Measurements from ENCODE around the gene NIP7.
"Not testable (repeated sequence)": the region's sequence is repeated elsewhere in the genome, so short reads cannot be mapped to it uniquely, and the experiment has no call there.

Gene NIP7

GRCh38 chr16:69339289-69340094, at the start of gene NIP7, which contains the start of gene COG8:
NIP7 (plus strand) TSS chr16:69339772; CDS start chr16:69339830, 58 bp downstream.
COG8 (minus strand) TSS chr16:69339564; CDS start chr16:69339552, 12 bp downstream.
- DNase-seq = peak; percentile 98

- DNase-seq = not testable (repeated sequence)
Measured at GRCh38 chr16:69291657-69292056, 47.9 kb upstream of the NIP7 start.

- DNase-seq = no peak
Measured at GRCh38 chr16:69293401-69293800, 46.2 kb upstream of the NIP7 start.

- DNase-seq = no peak
Measured at GRCh38 chr16:69294051-69294450, 45.5 kb upstream of the NIP7 start.

- not testable (repeated sequence) for DNase-seq
Measured at GRCh38 chr16:69296771-69297170, 42.8 kb upstream of the NIP7 start.

GRCh38 chr16:69298261-69298660, 41.3 kb upstream of the NIP7 start:
- DNase-seq = no peak

- DNase-seq = no peak
Measured at GRCh38 chr16:69301187-69301586, 38.4 kb upstream of the NIP7 start.

GRCh38 chr16:69301861-69302260, 37.7 kb upstream of the NIP7 start:
- no peak for DNase-seq

DNA sequence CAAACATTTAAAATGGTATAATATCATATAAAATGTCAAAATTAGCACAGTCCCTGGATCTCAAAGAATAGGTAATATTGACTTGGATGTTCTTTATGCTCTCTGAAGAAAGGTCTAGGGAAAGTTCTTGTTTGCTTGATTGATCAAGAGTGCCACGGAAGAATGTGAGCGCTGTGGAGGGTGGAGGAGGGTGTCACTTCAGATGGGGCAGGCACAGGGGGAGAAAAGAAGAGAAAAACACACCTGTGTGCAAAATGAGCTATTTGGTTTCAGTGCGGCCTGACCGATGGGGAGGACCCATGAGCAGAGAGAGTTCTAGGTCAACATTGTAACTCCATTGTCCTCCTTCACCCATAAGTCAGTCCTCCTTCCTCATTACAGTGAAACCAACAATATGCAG, 37.3 kb upstream of the NIP7 start:
- no peak for DNase-seq

DNA sequence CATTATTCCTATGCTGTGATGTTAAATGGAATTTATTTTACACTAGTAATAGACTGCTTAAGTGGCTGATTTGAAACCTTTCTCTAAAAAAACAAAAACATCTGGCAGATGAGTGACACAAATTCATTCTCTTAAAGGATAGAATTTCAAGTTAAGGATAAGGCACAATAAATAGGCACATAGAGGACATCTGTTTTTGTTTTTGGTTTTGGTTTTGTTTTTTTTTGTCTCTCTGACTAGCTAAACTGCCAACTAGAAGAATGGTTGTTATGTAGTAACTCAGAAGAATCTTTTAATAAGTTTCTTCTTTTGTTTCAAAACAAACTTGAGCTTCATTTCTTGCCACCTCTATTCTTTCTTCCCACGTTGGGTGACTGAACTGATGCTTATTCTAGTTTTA, 33.5 kb upstream of the NIP7 start:
- no peak for DNase-seq

GRCh38 chr16:69307091-69307490, 32.5 kb upstream of the NIP7 start:
- no peak for DNase-seq

DNA sequence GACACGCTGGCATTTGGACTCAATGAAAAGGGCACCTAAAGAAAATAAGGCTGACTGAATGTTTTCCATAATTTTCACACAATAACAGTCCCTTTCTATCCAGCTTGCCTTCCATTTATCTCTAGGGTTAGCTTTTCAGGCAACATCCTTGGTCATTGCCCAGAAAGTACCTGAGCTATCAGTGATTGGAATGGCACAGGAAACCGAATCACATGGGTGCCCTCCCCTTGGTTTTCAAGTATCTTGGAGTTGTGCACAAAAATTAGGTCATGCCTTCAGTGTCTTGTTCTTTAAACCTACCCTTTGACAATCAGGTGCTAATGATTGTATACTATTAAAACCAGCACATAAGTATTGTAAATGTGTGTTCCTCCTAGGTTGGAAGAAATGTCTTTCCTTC, 31.7 kb upstream of the NIP7 start:
- DNase-seq = no peak

DNA sequence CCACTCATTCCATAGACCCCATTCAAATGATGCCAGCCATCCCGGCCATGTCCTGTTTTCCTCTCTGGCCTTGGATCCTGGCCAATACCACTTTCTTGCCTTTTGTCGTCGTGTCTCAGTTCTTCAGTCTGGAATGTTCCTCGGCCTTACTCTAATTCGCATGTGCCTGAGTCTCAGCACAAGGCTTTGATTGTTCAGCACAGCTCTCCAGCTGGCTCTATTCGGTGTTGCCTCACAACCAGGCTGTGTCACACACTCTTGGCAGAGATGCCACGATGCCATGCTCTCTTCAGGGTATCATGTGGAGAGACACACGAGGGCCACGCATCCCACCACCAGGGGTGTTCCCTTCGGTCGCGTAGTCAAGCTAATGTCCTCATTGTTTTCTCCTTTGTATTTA, 30.3 kb upstream of the NIP7 start:
- DNase-seq = no peak

- peak; percentile 88 for DNase-seq
Measured at GRCh38 chr16:69310653-69311532, 28.7 kb upstream of the NIP7 start, which contains the start of gene VPS4A. VPS4A (plus strand) TSS chr16:69311350; CDS start chr16:69311512, 162 bp downstream.

GRCh38 chr16:69311533-69312387, 27.8 kb upstream of the NIP7 start:
- no peak for DNase-seq

GRCh38 chr16:69313469-69313868, 26.1 kb upstream of the NIP7 start:
- DNase-seq = no peak

GRCh38 chr16:69314534-69314933, 25.0 kb upstream of the NIP7 start:
- no peak for DNase-seq

DNA sequence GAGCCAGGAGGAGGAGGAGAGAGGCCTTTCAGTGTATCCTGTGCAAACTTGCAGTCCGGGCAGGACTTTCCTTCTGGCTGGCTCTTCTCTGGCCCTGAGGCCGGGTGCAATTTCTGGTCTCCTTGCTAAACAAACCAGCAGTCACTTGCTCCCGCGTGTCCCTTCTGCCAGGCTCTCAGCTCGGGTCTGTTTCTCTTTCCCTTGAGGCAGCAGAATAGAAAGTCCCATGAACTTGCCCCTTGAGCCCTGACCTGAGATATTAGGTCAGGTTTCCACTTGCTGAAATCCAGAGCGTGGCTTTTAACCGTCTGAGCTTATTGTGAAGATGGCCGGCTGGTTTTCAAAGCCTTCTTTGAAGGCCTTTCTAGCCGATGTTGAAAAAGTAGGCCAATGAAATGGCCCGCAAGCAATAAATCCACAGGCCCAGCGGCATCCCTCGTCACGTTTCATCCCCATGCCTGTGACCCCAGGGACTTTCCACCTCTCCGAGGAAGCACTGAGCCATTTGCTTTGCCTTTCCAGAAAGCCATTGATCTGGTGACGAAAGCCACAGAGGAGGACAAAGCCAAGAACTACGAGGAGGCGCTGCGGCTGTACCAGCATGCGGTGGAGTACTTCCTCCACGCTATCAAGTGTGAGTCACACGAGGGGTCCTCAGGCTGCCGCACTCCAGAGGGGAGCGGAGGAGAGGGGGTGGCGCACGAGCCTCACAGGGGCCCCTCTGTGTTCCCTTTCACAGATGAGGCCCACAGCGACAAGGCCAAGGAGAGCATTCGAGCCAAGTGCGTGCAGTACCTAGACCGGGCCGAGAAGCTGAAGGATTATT, 23.9 kb upstream of the NIP7 start:
- DNase-seq = no peak

DNA sequence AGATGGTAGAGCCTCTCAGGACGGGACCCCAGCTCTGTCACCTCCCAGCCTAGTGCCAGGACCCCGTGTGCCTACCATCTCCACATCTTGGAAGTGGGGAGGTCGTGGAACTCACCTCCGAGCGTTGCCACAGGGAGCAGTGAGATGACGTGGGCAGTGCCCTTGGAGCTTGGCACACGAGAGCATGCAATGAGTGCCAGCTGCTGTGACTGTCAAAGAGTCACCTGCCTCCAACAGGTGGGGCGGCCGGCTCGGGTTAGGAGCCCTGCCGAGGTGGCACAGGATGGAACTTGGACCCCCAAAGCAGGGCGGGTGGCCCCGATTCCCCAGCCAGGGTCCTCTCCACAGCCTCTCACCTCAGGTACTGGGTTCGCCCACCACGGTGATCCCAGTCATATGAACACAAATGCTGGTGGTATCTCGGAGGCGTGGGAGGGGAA, 23.0 kb upstream of the NIP7 start:
- DNase-seq = no peak

DNA sequence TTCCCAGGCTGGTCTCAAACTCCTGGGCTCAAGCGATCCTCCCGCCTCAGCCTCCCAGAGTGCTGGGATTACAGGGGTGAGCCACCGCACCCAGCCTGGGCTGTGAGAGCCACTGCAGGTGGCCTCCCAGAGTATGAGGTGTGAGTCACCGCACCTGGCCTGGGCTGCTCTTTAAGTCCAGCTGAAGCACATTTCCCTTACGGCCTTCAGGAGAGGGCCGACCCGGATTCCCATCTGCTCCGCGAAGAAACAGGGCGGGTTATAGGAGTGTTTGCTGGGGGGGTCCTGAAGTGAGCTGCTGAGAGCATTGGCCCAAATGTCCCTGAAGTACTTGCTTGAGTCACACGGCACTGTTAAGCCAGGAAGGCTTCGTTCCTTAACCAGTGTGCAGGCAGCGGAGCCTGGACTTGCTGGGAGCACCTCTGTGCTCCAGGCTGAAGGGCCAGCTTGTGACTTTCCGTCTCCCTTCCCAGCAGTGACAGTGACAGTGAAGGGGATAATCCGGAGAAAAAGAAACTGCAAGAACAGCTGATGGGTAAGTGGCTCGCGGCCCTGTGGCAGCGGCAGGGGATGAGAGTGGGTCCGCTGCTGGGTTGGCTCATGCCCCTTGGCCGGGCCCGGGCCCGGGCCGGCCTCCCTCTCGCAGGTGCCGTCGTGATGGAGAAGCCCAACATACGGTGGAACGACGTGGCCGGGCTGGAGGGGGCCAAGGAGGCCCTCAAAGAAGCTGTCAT, 21.2 kb upstream of the NIP7 start:
- DNase-seq = no peak

DNA sequence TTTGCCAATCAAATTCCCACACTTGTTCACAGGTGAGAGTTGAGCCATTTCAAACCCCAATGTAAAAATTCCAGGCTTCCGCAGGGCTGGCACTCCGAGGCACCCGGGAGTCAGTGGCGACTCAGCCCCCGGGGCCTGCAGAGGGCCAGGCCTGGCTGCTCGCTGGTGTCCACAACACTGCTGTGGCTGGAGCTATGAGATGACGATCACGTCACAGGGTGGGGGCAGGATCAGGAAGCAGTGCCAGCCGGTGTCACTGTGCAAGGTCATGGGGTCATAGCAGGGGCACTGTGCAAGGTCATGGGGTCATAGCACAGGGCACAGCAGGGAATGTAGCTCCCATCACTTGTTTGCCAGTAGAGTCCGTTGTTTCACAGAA, 20.7 kb upstream of the NIP7 start:
- DNase-seq = no peak

Data from DMS153 (cell line).